NCI-H1048 (cell line): ENCODE results near the gene SRMS.
"Not testable (repeated sequence)": the region's sequence is repeated elsewhere in the genome, so short reads cannot be mapped to it uniquely, and the experiment has no call there.

Experiments
- DNase-seq: peaks from one replicate; lab custom pipeline; 2025; lab: John Stamatoyannopoulos, UW

The SRMS gene

GRCh38 chr20:63565699-63566335 lies 18.3 kb upstream of the SRMS start:
- DNase-seq = no peak

- no peak for DNase-seq
These were observed 17.6 kb upstream of the SRMS start for GRCh38 chr20:63565021-63565698.

- no peak for DNase-seq
These were observed 16.7 kb upstream of the SRMS start for GRCh38 chr20:63564036-63564810.

GRCh38 chr20:63563225-63563935 lies 15.8 kb upstream of the SRMS start:
- no peak for DNase-seq

GRCh38 chr20:63562461-63563224 lies 15.1 kb upstream of the SRMS start:
- DNase-seq = no peak

GRCh38 chr20:63561624-63562396 lies 14.3 kb upstream of the SRMS start:
- no peak for DNase-seq

- DNase-seq = no peak
These were observed 13.5 kb upstream of the SRMS start for GRCh38 chr20:63560856-63561609.

GRCh38 chr20:63560333-63560805 lies 12.8 kb upstream of the SRMS start:
- DNase-seq = no peak

- not testable (repeated sequence) for DNase-seq
These were observed 12.2 kb upstream of the SRMS start for GRCh38 chr20:63559485-63560332.

GRCh38 chr20:63558804-63559484 lies 11.4 kb upstream of the SRMS start:
- no peak for DNase-seq

GRCh38 chr20:63557481-63557891 lies 9.9 kb upstream of the SRMS start:
- no peak for DNase-seq

GRCh38 chr20:63556873-63557478 lies 9.4 kb upstream of the SRMS start:
- DNase-seq = no peak

- no peak for DNase-seq
These were observed 8.3 kb upstream of the SRMS start for GRCh38 chr20:63555661-63556381.

- DNase-seq = no peak
These were observed 7.1 kb upstream of the SRMS start for GRCh38 chr20:63554361-63555278.

GRCh38 chr20:63553933-63554290 lies 6.4 kb upstream of the SRMS start, which contains the start of gene FNDC11:
TSS of gene FNDC11 (plus strand) at chr20:63554159. CDS start at chr20:63555664, 1,505 bp downstream.
- DNase-seq = no peak

GRCh38 chr20:63553251-63553932 lies 5.8 kb upstream of the SRMS start:
- DNase-seq = peak; percentile 70
